HL-60 (cell line): ENCODE data around the gene ATF6.

Source experiments
- GABPA ChIP-seq: IDR thresholded peaks from 2 replicates; pipeline ENCODE4 v1.6.1; 2012; ENCODE audit warnings: low read depth
- POLR2AphosphoS5 ChIP-seq: IDR thresholded peaks from 2 replicates; pipeline ENCODE4 v1.6.1; 2012; ENCODE audit warnings: low read depth
- SPI1 ChIP-seq: IDR thresholded peaks from 2 replicates; pipeline ENCODE4 v1.6.1; 2012; ENCODE audit warnings: low read depth, mild to moderate bottlenecking, borderline replicate concordance
- TF ChIP-seq, protein P1 (sequence below): IDR thresholded peaks from one replicate; pipeline ENCODE4 v1.5.1; 2011; ENCODE audit warnings: low read length, control low read depth, inconsistent platforms; ENCODE audit not compliant: insufficient read depth
- TF ChIP-seq, protein P2 (sequence below): IDR thresholded peaks from 2 replicates; pipeline ENCODE4 v1.6.1; 2012; ENCODE audit warnings: low read depth; ENCODE audit not compliant: insufficient replicate concordance

DNA sequence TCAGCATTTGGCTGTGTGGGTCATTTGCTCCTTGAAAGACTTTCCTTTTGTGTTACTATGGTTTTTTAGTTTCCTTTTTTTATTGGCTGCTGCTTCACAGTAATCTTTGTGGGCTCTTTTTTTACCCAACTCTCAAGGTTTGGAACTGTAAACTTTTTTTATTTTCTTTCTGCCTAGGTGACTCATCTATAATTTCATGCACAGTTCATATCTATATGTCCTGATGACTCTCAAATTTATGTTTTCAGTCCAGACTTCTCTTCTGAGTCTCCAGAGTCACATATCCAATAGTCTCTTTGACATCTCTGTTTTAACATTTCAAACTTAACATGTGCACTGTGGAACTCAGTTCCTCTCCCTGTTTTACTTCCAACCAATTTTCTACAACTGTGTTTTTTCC lies 83.4 kb downstream of the ATF6 start:
- TF ChIP-seq, protein P1, sequence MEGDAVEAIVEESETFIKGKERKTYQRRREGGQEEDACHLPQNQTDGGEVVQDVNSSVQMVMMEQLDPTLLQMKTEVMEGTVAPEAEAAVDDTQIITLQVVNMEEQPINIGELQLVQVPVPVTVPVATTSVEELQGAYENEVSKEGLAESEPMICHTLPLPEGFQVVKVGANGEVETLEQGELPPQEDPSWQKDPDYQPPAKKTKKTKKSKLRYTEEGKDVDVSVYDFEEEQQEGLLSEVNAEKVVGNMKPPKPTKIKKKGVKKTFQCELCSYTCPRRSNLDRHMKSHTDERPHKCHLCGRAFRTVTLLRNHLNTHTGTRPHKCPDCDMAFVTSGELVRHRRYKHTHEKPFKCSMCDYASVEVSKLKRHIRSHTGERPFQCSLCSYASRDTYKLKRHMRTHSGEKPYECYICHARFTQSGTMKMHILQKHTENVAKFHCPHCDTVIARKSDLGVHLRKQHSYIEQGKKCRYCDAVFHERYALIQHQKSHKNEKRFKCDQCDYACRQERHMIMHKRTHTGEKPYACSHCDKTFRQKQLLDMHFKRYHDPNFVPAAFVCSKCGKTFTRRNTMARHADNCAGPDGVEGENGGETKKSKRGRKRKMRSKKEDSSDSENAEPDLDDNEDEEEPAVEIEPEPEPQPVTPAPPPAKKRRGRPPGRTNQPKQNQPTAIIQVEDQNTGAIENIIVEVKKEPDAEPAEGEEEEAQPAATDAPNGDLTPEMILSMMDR = no peak
- TF ChIP-seq GABPA = no peak
- TF ChIP-seq, protein P2, sequence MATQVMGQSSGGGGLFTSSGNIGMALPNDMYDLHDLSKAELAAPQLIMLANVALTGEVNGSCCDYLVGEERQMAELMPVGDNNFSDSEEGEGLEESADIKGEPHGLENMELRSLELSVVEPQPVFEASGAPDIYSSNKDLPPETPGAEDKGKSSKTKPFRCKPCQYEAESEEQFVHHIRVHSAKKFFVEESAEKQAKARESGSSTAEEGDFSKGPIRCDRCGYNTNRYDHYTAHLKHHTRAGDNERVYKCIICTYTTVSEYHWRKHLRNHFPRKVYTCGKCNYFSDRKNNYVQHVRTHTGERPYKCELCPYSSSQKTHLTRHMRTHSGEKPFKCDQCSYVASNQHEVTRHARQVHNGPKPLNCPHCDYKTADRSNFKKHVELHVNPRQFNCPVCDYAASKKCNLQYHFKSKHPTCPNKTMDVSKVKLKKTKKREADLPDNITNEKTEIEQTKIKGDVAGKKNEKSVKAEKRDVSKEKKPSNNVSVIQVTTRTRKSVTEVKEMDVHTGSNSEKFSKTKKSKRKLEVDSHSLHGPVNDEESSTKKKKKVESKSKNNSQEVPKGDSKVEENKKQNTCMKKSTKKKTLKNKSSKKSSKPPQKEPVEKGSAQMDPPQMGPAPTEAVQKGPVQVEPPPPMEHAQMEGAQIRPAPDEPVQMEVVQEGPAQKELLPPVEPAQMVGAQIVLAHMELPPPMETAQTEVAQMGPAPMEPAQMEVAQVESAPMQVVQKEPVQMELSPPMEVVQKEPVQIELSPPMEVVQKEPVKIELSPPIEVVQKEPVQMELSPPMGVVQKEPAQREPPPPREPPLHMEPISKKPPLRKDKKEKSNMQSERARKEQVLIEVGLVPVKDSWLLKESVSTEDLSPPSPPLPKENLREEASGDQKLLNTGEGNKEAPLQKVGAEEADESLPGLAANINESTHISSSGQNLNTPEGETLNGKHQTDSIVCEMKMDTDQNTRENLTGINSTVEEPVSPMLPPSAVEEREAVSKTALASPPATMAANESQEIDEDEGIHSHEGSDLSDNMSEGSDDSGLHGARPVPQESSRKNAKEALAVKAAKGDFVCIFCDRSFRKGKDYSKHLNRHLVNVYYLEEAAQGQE = no peak
- no peak for TF ChIP-seq POLR2AphosphoS5
- TF ChIP-seq SPI1 = no peak
